Kidney (tissue), 22 donors: ENCODE results near the gene CENPVL2. TPM values are rescaled to one million over a fixed set of nuclear protein-coding genes. Genes with fewer than 3 reads are reported as not detected.
"Not testable (repeated sequence)": the region's sequence is repeated elsewhere in the genome, so short reads cannot be mapped to it uniquely, and the experiment has no call there.

Experiments used
- DNase-seq, 5 donors: peaks; one replicate each; pipeline ENCODE4 v3.0.0-alpha.2; 2013 to 2020
- FAIRE-seq: peaks from 2 replicates; lab custom pipeline; 2012; peaks lifted over from hg19 to GRCh38; lab: Jason Lieb, UNC
- H3K27ac ChIP-seq, 2 donors: one replicate each; pipeline ENCODE4 v1.7.0; 2013; ENCODE audit warnings: low read depth in 2 of 2, low read length in 2 of 2, inconsistent platforms in 1 of 2
- H3K27me3 ChIP-seq: one replicate; pipeline ENCODE4 v1.7.1; 2013; ENCODE audit warnings: low read length, inconsistent platforms; ENCODE audit not compliant: control insufficient read depth, insufficient read depth
- H3K36me3 ChIP-seq, 3 donors: one replicate each; pipeline versions ENCODE4 v1.7.0 to v1.7.1; 2013; ENCODE audit warnings: low read length in 3 of 3, control low read depth in 1 of 3, inconsistent platforms in 1 of 3; ENCODE audit not compliant: insufficient read depth in 3 of 3, control insufficient read depth in 2 of 3
- H3K4me1 ChIP-seq, 3 donors: one replicate each; pipeline versions ENCODE4 v1.7.0 to v1.7.1; 2013; ENCODE audit warnings: low read length in 3 of 3, inconsistent platforms in 1 of 3, low read depth in 1 of 3; ENCODE audit not compliant: control insufficient read depth in 2 of 3, insufficient read depth in 2 of 3
- H3K4me3 ChIP-seq, 3 donors: one replicate each; pipeline versions ENCODE4 v1.7.0 to v1.8.1; 2013; ENCODE audit warnings: low read length in 3 of 3, control low read depth in 1 of 3, inconsistent platforms in 1 of 3
- H3K9ac ChIP-seq, 3 donors: one replicate each; pipeline versions ENCODE4 v1.7.0 to v1.7.1; 2013; ENCODE audit warnings: low read length in 3 of 3, control low read depth in 1 of 3, inconsistent platforms in 1 of 3
- H3K9me3 ChIP-seq, 3 donors: one replicate each; pipeline versions ENCODE4 v1.7.0 to v1.7.1; 2013; ENCODE audit warnings: low read length in 3 of 3, control low read depth in 1 of 3, inconsistent platforms in 1 of 3; ENCODE audit not compliant: control insufficient read depth in 2 of 3, insufficient read depth in 1 of 3
- intact Hi-C: fragments of 100-400 bp; cut with DNase I; formaldehyde crosslinking; loops from one replicate; pipeline ENCODE4 v1.11.1; 2022
- long read RNA-seq, 10 donors: library from polyadenylated mRNA in 1 of 10; unstranded in 1 of 10; transcript quantifications; one replicate each; pipeline ENCODE4 v2.0.0 and lab custom pipeline, GENCODE V29; 2021 to 2026
- polyA plus RNA-seq: library from polyadenylated mRNA; stranded (reverse); fragments of 350-450 nt; fragmentation: Illumina TruSeq; extraction: RNeasy Lipid Tissue Mini Kit (QIAGEN cat#74804); gene quantifications from one replicate; pipeline ENCODE4 v1.2.3, GENCODE V29; 2014; ENCODE audit warnings: low read depth, low replicate concordance; ENCODE audit not compliant: insufficient read depth
- total RNA-seq: library from RNA; stranded (reverse); fragmentation: NEBNext Ultra II Directional; extraction: Animal tissue kit (Norgen Biotek cat#: 25700); gene quantifications from one replicate; pipeline ENCODE4 v1.2.1, GENCODE V29; 2021
- TF ChIP-seq, protein P1 (sequence below): IDR thresholded peaks from 3 replicates; pipeline ENCODE4 v1.5.1; 2012; ENCODE audit warnings: mild to moderate bottlenecking, moderate library complexity, borderline replicate concordance; ENCODE audit not compliant: insufficient read depth; ENCODE audit errors: extremely low read depth
- donor health status: control.
- donor health status: control.
- donor health status: control.
- donor health status: control.
- donor health status: control.
- donor health status: DM: yes; HTN: yes; CAD: no.
- donor health status: Normal renal cell carcinoma (clear cell type).

The CENPVL2 gene
- total RNA-seq (not detected), polyA plus RNA-seq (not detected)
- long read RNA-seq, donor 1, result 0 reads
- long read RNA-seq, donor 2, result 0 reads
- long read RNA-seq, donor 3, result 0 reads
- long read RNA-seq, donor 4, result 0 reads
- long read RNA-seq, donor 5, result 0 reads
- long read RNA-seq, donor 6, result 0 reads
- long read RNA-seq, donor 7, result 0 reads
- long read RNA-seq, donor 8, result 0 reads
- long read RNA-seq, donor 9, result 0 reads
- long read RNA-seq, donor 10, result 0 reads

DNA sequence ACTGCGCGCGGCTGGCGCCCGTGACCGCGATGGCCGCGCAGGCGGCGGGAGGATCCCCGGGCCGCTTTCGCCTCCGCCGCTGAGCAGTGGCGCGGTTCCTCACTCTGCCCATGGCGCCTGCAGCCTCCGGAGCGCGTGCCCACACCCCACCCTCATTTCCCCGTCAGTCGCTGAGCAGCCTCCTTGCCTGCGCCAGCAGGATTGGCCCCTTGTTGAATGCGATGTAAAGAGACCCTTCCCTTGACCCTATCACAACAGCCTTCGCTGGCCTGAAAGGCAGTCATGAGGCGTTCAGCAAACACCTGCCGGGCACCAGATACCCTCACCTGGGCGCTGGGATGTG, at the start of gene CENPVL2:
TSS of gene CENPVL2 (minus strand) at position 112 of the 343 bp plus-strand sequence. CDS start at position 112, 0 bp downstream.
- H3K27me3 ChIP-seq, H3K9ac ChIP-seq, H3K27ac ChIP-seq, H3K9me3 ChIP-seq, DNase-seq, FAIRE-seq, H3K4me1 ChIP-seq, intact Hi-C loops, H3K36me3 ChIP-seq, H3K4me3 ChIP-seq: not testable (repeated sequence)

DNA sequence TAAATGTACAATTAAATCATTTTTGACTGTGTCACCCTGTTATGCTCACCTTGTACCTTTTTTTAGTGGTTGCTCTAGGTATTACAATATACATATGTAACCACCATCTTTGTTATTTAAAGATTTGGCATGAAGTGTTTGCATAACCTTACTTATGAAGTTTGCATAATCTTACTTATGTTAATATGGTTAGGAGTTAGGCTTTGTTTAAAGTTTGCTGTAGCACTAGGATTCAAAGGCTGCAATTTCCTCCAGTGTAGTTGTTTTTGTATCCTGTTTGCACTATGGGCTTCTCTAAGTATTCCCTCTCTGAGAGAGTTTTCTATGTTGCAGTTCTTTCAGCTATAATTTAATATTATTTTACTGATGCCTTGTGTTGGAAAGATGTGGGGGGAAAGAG, 45.6 kb upstream of the CENPVL2 start:
- no peak overlapping the region for H3K4me3 ChIP-seq
- FAIRE-seq (peak; percentile 49), DNase-seq (no peak)
- no peak overlapping the region for H3K9ac ChIP-seq
- no peak overlapping the region for H3K27ac ChIP-seq
- H3K9me3 ChIP-seq, result no peaks in the 10 kb centered on the region
- H3K36me3 ChIP-seq, result no peaks in the 10 kb centered on the region
- intact Hi-C loops, result no loop called here
- H3K4me1 ChIP-seq, result no peaks in the 10 kb centered on the region
- H3K27me3 ChIP-seq, result no peaks in the 10 kb centered on the region
- TF ChIP-seq, protein P1, sequence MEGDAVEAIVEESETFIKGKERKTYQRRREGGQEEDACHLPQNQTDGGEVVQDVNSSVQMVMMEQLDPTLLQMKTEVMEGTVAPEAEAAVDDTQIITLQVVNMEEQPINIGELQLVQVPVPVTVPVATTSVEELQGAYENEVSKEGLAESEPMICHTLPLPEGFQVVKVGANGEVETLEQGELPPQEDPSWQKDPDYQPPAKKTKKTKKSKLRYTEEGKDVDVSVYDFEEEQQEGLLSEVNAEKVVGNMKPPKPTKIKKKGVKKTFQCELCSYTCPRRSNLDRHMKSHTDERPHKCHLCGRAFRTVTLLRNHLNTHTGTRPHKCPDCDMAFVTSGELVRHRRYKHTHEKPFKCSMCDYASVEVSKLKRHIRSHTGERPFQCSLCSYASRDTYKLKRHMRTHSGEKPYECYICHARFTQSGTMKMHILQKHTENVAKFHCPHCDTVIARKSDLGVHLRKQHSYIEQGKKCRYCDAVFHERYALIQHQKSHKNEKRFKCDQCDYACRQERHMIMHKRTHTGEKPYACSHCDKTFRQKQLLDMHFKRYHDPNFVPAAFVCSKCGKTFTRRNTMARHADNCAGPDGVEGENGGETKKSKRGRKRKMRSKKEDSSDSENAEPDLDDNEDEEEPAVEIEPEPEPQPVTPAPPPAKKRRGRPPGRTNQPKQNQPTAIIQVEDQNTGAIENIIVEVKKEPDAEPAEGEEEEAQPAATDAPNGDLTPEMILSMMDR, result no peak

DNA sequence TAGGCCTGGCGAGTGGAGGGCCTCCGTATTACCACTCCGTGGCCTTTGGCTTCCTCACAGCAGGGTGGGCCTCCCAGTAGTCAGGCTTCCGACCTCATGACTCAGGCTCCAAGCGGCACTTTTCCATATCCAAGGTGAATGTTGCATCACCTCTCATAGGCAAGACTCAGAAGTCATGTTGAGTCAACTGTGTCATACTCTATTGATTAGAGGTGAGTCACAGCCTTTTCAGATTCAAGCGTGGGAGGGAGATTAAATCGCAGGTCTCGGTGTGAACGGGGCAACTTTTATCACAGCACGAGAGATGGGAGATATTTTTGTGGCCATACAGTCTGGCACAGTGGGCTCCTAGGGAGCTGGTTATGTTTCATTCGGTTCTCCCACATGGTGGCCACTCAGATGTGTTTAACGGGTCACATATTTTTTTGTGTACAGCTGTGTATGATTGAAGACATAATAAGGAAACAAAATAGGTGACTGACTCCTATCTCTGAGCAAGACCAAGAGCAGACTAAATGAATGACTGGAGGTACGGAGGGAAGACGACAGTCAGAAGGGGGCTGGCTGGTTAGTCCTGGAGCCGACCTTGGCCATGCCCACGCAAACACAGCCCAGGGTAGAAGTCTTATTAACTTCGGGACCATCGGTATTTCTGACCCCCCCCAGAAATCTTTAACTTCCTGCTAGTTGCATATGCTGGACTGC, 30.5 kb upstream of the CENPVL2 start:
- intact Hi-C loops, FAIRE-seq, H3K4me3 ChIP-seq, H3K27me3 ChIP-seq, H3K27ac ChIP-seq, H3K36me3 ChIP-seq, H3K9ac ChIP-seq, DNase-seq, H3K4me1 ChIP-seq, H3K9me3 ChIP-seq: not testable (repeated sequence)

DNA sequence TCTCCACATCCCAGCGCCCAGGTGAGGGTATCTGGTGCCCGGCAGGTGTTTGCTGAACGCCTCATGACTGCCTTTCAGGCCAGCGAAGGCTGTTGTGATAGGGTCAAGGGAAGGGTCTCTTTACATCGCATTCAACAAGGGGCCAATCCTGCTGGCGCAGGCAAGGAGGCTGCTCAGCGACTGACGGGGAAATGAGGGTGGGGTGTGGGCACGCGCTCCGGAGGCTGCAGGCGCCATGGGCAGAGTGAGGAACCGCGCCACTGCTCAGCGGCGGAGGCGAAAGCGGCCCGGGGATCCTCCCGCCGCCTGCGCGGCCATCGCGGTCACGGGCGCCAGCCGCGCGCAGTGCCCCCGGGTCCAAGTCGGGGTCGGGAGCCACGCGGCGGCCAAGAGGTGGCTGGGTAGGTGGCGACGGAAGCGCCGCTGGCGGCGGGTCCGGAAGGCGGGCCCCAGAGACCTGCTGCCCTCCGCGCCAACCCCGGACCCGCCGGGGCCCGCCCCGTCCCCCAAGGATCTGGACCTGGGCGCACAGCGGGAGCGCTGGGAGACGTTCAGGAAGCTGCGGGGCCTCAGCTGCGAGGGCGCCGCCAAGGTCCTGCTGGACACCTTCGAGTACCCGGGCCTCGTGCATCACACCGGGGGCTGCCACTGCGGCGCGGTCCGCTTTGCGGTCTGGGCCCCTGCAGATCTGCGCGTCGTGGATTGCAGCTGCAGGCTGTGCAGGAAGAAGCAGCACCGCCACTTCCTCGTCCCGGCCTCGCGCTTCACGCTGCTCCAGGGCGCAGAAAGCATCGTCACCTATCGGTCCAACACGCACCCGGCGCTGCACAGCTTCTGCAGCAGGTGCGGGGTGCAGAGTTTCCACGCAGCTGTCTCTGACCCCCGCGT, 27.9 kb upstream of the CENPVL2 start, which contains the start of gene CENPVL1:
TSS of gene CENPVL1 (plus strand) at position 236 of the 888 bp plus-strand sequence. CDS start at position 236, 0 bp downstream.
- intact Hi-C loops, H3K4me1 ChIP-seq, H3K27me3 ChIP-seq, H3K36me3 ChIP-seq, H3K4me3 ChIP-seq, FAIRE-seq, H3K27ac ChIP-seq, H3K9me3 ChIP-seq, DNase-seq, H3K9ac ChIP-seq: not testable (repeated sequence)
